Sigmoid colon (tissue), 7 donors: Measurements from ENCODE around the gene HEATR9. TPM values are rescaled to one million over a fixed set of nuclear protein-coding genes. Genes with fewer than 3 reads are reported as not detected.

Experiments
- DNase-seq: peaks from one replicate; pipeline ENCODE4 v3.0.0-alpha.2; 2019
- H3K27ac ChIP-seq, 4 donors: fragments of 200-600 bp; sonication (generic); one replicate each; pipeline ENCODE4 v1.5.1; 2016 to 2019; ENCODE audit warnings: mild to moderate bottlenecking in 1 of 4
- H3K27me3 ChIP-seq, 3 donors: fragments of 200-600 bp; sonication (generic); one replicate each; pipeline ENCODE4 v1.5.1; 2019; ENCODE audit warnings: mild to moderate bottlenecking in 1 of 3
- H3K36me3 ChIP-seq, 4 donors: fragments of 200-600 bp; sonication (generic); one replicate each; pipeline ENCODE4 v1.5.1; 2016 to 2019
- H3K4me1 ChIP-seq, 4 donors: fragments of 200-600 bp; sonication (generic); one replicate each; pipeline ENCODE4 v1.5.1; 2017 to 2019
- H3K4me3 ChIP-seq, 4 donors: fragments of 200-600 bp; sonication (generic); one replicate each; pipeline ENCODE4 v1.5.1; 2017 to 2019; ENCODE audit warnings: mild to moderate bottlenecking in 2 of 4, moderate library complexity in 1 of 4
- H3K9me3 ChIP-seq, 4 donors: fragments of 200-600 bp in 3 of 4; sonication (generic) in 3 of 4; one replicate each; pipeline versions ENCODE4 v1.5.1 to v1.6.1; 2013 to 2019
- EP300 ChIP-seq, 4 donors: sonication (generic); formaldehyde crosslinking; IDR thresholded peaks; one replicate each; pipeline ENCODE4 v1.6.1; 2017; ENCODE audit warnings: antibody characterized with exemption in 4 of 4
- POLR2A ChIP-seq, 2 donors: fragments of 450-650 bp; IDR thresholded peaks; one replicate each; pipeline ENCODE4 v1.6.1; 2016; ENCODE audit warnings: antibody characterized with exemption in 2 of 2, mild to moderate bottlenecking in 2 of 2, moderate library complexity in 2 of 2
- POLR2AphosphoS5 ChIP-seq, 4 donors: sonication (generic); formaldehyde crosslinking; IDR thresholded peaks; one replicate each; pipeline ENCODE4 v1.6.1; 2017; ENCODE audit warnings: antibody characterized with exemption in 4 of 4
- WGBS, 2 donors: extraction: QIAGEN DNeasy Blood & Tissue Kit; methylation state at CpG; one replicate each; pipeline ENCODE4 v1.1.7; 2013; 5-methylcytosine and 5-hydroxymethylcytosine counted together
- intact Hi-C: fragments of 100-400 bp; cut with DNase I; formaldehyde crosslinking; loops from one replicate; pipeline ENCODE4 v1.15.1; 2023
- polyA plus RNA-seq, 3 donors: library from polyadenylated mRNA; stranded (reverse); fragments of 200-250 nt; gene quantifications; one replicate each; pipeline ENCODE4 v1.2.3, GENCODE V29; 2013
- total RNA-seq, 4 donors: library from RNA; depleted of rRNA; stranded (reverse); fragments of >200 nt; gene quantifications; one replicate each; pipeline ENCODE4 v1.1.0, GENCODE V29; 2016
- TF ChIP-seq, protein P1 (sequence below), 4 experiments: fragments of 450-650 bp in 3 of 4; fragments of 200-600 bp in 1 of 4; IDR thresholded peaks; one replicate each; pipeline ENCODE4 v1.5.1; 2016 to 2019; ENCODE audit warnings: antibody characterized with exemption in 4 of 4, mild to moderate bottlenecking in 3 of 4, moderate library complexity in 2 of 4
- donor health status: healthy with polysubstance abuse.
- donor health status: Bipolar disorder and iron deficiency.
- donor health status: healthy.

HEATR9 gene
- total and polyA plus RNA-seq, 7 donors, result 0.06 TPM; not detected in 6

DNA sequence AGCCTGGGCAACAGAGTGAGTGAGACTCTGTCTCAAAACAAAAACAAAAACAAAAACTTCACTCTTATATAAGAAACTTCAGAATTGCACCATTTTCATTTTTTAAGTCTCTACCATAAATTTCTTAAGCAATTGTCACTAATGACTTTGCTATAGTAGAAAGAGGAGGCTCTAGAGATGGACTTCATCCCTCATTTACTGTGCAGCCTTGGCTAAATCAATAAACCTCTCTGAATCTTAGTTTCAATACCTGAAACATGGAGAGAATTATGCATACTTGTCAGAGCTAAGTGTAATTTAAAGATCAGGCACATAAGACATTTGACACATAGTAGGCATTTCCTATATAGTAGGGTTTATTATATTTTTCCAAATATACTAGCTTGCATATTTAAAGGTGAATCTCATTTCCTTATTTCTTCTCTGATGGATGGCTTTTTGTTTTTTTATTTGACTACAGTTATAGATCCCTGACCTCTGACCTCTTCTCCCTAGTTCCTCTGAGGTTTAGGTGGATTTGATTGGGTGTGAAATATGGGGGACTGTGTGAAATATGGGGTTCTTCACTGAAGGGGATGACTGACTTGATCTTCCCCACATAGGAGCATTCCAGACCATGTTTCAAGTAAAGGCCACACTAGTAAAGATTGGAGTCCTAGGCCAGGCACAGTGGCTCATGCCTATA lies 8.8 kb upstream of the HEATR9 start:
- Histone ChIP-seq H3K27me3 (no peaks in the 10 kb centered on the region), H3K36me3 (no peaks in the 10 kb centered on the region), H3K27ac (no peak overlapping the region), H3K9me3 (no peaks in the 10 kb centered on the region), H3K4me3 (no peak overlapping the region), H3K4me1 (no peaks in the 10 kb centered on the region)
- TF ChIP-seq POLR2AphosphoS5 (IDR thresholded peaks at IDR 0.05) (no peak), POLR2A (IDR thresholded peaks at IDR 0.05) (no peak), EP300 (IDR thresholded peaks at IDR 0.05) (no peak)
- TF ChIP-seq, protein P1, sequence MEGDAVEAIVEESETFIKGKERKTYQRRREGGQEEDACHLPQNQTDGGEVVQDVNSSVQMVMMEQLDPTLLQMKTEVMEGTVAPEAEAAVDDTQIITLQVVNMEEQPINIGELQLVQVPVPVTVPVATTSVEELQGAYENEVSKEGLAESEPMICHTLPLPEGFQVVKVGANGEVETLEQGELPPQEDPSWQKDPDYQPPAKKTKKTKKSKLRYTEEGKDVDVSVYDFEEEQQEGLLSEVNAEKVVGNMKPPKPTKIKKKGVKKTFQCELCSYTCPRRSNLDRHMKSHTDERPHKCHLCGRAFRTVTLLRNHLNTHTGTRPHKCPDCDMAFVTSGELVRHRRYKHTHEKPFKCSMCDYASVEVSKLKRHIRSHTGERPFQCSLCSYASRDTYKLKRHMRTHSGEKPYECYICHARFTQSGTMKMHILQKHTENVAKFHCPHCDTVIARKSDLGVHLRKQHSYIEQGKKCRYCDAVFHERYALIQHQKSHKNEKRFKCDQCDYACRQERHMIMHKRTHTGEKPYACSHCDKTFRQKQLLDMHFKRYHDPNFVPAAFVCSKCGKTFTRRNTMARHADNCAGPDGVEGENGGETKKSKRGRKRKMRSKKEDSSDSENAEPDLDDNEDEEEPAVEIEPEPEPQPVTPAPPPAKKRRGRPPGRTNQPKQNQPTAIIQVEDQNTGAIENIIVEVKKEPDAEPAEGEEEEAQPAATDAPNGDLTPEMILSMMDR (IDR thresholded peaks at IDR 0.05), result no peak
- no peak for DNase-seq
- intact Hi-C loops, result no loop called here

DNA sequence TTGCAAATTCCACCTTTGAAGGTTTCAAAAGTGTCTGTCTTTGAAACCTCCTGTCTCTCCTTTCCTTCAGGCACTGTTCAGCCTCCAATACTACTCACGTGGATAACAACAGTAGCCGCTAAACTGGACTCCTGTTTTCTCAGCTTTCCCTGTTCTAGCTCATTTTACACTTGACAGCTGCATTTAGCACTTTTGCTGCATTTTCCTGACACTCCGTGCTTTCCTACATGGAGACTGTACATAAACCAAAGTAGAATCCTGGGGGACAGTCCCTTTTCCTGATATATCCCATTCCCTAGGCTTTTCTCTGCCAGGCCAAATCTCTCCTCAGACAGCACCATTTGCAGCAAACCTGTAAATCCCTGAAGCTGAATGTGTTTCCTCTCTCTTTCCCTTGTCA lies 7.8 kb upstream of the HEATR9 start:
- Histone ChIP-seq H3K4me1 (no peaks in the 10 kb centered on the region), H3K27ac (no peak overlapping the region), H3K27me3 (no peaks in the 10 kb centered on the region), H3K9me3 (no peaks in the 10 kb centered on the region), H3K4me3 (no peak overlapping the region), H3K36me3 (no peaks in the 10 kb centered on the region)
- intact Hi-C loops, result no loop called here
- WGBS, 2 donors, result 79 to 83% methylated on average over 3 of the region's 3 CpGs
- DNase-seq, result no peak
- TF ChIP-seq, protein P1 (IDR thresholded peaks at IDR 0.05), result no peak
- no peak for TF ChIP-seq POLR2AphosphoS5 (IDR thresholded peaks at IDR 0.05)
- no peak for TF ChIP-seq POLR2A (IDR thresholded peaks at IDR 0.05)
- no peak for TF ChIP-seq EP300 (IDR thresholded peaks at IDR 0.05)

DNA sequence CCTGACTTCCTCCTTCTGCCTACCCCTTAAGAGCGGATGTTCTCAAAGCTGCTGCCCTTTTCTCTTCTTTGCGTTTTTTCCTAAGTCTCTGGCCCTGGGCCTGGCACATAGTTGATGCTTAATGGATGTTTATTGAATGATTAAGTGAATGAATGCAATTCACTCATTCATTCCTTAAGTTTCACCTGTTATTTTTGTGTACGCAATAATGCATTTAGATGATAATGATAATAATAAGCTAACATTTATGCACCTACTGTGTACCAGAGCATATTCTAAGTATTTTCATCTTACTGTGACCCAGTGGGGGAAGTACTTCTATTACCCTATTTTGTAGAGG lies 7.1 kb upstream of the HEATR9 start:
- intact Hi-C loops, result no loop called here
- no peak overlapping the region for H3K4me3 ChIP-seq
- H3K36me3 ChIP-seq, result no peaks in the 10 kb centered on the region
- no peaks in the 10 kb centered on the region for H3K27me3 ChIP-seq
- DNase-seq, result no peak
- no peak overlapping the region for H3K27ac ChIP-seq
- TF ChIP-seq POLR2A (IDR thresholded peaks at IDR 0.05) (no peak), EP300 (IDR thresholded peaks at IDR 0.05) (no peak), POLR2AphosphoS5 (IDR thresholded peaks at IDR 0.05) (no peak)
- TF ChIP-seq, protein P1 (IDR thresholded peaks at IDR 0.05), result no peak
- H3K4me1 ChIP-seq, result no peaks in the 10 kb centered on the region
- H3K9me3 ChIP-seq, result no peaks in the 10 kb centered on the region
- WGBS, 2 donors, result 70 to 83% methylated on average over 3 of the region's 3 CpGs

DNA sequence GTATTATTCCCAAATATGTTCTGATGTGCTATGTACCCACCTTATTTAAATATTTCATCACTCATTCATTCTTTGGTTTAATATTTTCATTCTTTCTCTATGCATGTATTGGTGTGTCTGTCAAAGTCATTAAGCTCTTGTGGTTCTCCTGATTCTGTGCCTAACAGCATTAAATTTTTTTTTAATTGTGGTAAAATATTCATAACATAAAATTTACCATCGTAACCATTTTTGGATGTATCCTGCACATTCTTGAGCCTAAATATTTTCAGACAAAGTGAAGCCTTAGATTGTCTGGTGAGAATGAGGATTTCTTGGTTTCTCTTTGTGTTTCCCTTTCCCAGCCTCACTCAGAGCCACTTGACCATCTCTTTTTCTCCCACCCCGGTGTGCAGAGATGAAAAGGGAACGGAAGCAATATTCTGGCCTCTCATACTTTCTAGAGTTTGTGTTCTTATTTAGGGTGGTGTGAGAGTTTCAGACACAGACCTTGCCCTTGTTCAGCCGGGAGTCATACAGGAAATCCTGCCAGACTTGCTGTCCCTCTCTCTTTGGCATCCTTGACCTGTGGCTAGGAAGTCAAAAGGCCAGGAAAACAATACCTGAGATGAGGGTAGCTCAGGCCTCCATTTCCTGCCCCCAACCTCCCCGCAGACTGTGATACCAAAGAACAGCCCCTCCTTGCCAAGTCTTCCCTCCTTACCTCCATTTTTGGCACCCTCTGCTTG lies 6.5 kb upstream of the HEATR9 start:
- H3K4me3 ChIP-seq, result no peak overlapping the region
- DNase-seq, result no peak
- no peaks in the 10 kb centered on the region for H3K4me1 ChIP-seq
- H3K27ac ChIP-seq, result no peak overlapping the region
- H3K36me3 ChIP-seq, result no peaks in the 10 kb centered on the region
- no peak for TF ChIP-seq EP300 (IDR thresholded peaks at IDR 0.05)
- TF ChIP-seq, protein P1 (IDR thresholded peaks at IDR 0.05), result no peak
- no peak for TF ChIP-seq POLR2AphosphoS5 (IDR thresholded peaks at IDR 0.05)
- TF ChIP-seq POLR2A (IDR thresholded peaks at IDR 0.05), result no peak
- intact Hi-C loops, result no loop called here
- H3K9me3 ChIP-seq, result no peaks in the 10 kb centered on the region
- no peaks in the 10 kb centered on the region for H3K27me3 ChIP-seq
- 52 to 67% methylated on average over 5 of the region's 5 CpGs for WGBS, 2 donors
